Colonic mucosa (tissue), 4 donors: ENCODE results near the gene TMEM120A. TPM values are rescaled to one million over a fixed set of nuclear protein-coding genes. Genes with fewer than 3 reads are reported as not detected.
"Not testable (repeated sequence)": the region's sequence is repeated elsewhere in the genome, so short reads cannot be mapped to it uniquely, and the experiment has no call there.

Source experiments
- DNase-seq: peaks from one replicate; pipeline ENCODE4 v3.0.0-alpha.2; 2020
- H3K27ac ChIP-seq: fragments of 200-600 bp; one replicate; pipeline ENCODE4 v1.8.0; 2021
- H3K27me3 ChIP-seq: fragments of 200-600 bp; one replicate; pipeline ENCODE4 v1.8.0; 2021
- H3K36me3 ChIP-seq: fragments of 200-600 bp; one replicate; pipeline ENCODE4 v1.8.0; 2021
- H3K4me1 ChIP-seq: fragments of 200-600 bp; one replicate; pipeline ENCODE4 v1.8.0; 2021; ENCODE audit warnings: mild to moderate bottlenecking
- H3K4me3 ChIP-seq: fragments of 200-600 bp; one replicate; pipeline ENCODE4 v1.8.0; 2021
- H3K9ac ChIP-seq, 2 donors: one replicate each; pipeline ENCODE4 v1.7.0; 2013; ENCODE audit warnings: control low read depth in 2 of 2, low read depth in 2 of 2, low read length in 2 of 2
- H3K9me3 ChIP-seq: fragments of 200-600 bp; one replicate; pipeline ENCODE4 v1.8.0; 2021
- CTCF ChIP-seq: fragments of 200-600 bp; IDR thresholded peaks from one replicate; pipeline ENCODE4 v1.8.0; 2022; ENCODE audit warnings: antibody characterized with exemption, mild to moderate bottlenecking
- intact Hi-C: fragments of 100-400 bp; cut with DNase I; formaldehyde crosslinking; loops from one replicate; pipeline ENCODE4 v1.14.1; 2022
- total RNA-seq, 2 donors: library from RNA; stranded (reverse); fragmentation: NEBNext Ultra II Directional in 1 of 2; extraction: Animal tissue kit (Norgen Biotek cat#: 25700) in 1 of 2; gene quantifications; one replicate each; pipeline ENCODE4 v1.2.1, GENCODE V29; 2021
- donor health status: healthy.
- donor health status: DM: no; HTN: no; CAD: no.
- donor health status: DM: no; HTN: no; CAD: no.

The TMEM120A gene
- total RNA-seq, 2 donors from 2014 or later: 56.3 to 94.1 TPM

- no peak overlapping the region for H3K4me3 ChIP-seq
- H3K36me3 ChIP-seq: no peaks in the 10 kb centered on the region
- no peak overlapping the region for H3K9ac ChIP-seq
- no peak overlapping the region for H3K27ac ChIP-seq
- no peaks in the 10 kb centered on the region for H3K9me3 ChIP-seq
- H3K27me3 ChIP-seq: no peaks in the 10 kb centered on the region
- TF ChIP-seq CTCF: no peak
- intact Hi-C loops: no loop called here
- DNase-seq: no peak
- H3K4me1 ChIP-seq: no peaks in the 10 kb centered on the region
Observed at GRCh38 chr7:76022026-76022780, 27.8 kb upstream of the TMEM120A start.

- Histone ChIP-seq H3K27ac (no peak overlapping the region), H3K4me3 (no peak overlapping the region), H3K36me3 (no peaks in the 10 kb centered on the region), H3K9me3 (no peaks in the 10 kb centered on the region), H3K9ac (no peak overlapping the region), H3K27me3 (no peaks in the 10 kb centered on the region), H3K4me1 (no peaks in the 10 kb centered on the region)
- intact Hi-C loops: loop anchor here (1.0 kb wide), 1 partner anchor 154 kb away; no protein-coding TSS in a partner anchor
- peak; percentile 79 for DNase-seq
- peak; percentile 92 for TF ChIP-seq CTCF
Observed at GRCh38 chr7:76020031-76020714, 25.8 kb upstream of the TMEM120A start.

DNA sequence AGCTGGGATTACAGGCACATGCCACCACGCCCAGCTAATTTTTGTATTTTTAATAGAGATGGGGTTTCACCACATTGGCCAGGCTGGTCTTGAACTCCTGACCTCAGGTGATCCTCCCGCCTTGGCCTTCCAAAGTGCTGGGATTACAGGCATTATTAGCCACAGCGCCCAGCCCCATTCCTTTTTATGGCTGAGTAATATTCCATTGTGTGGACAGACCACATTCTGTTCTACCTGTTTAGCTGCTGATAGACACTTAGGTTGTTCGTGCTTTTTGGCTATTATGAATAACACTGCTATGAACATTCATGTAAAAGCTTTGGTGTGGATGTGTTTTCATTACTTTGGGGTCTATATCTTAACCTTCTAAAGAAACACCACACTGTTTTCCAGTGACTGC is 24.1 kb upstream of the TMEM120A start:
- H3K9ac ChIP-seq, H3K4me3 ChIP-seq, H3K9me3 ChIP-seq, DNase-seq, H3K27ac ChIP-seq, H3K4me1 ChIP-seq, H3K27me3 ChIP-seq, intact Hi-C loops, H3K36me3 ChIP-seq: not testable (repeated sequence)

- intact Hi-C loops: no loop called here
- H3K9ac ChIP-seq: no peak overlapping the region
- H3K36me3 ChIP-seq: no peaks in the 10 kb centered on the region
- H3K27me3 ChIP-seq: no peaks in the 10 kb centered on the region
- DNase-seq: no peak
- no peaks in the 10 kb centered on the region for H3K9me3 ChIP-seq
- no peak for TF ChIP-seq CTCF
- H3K4me1 ChIP-seq: no peaks in the 10 kb centered on the region
- no peak overlapping the region for H3K27ac ChIP-seq
- H3K4me3 ChIP-seq: no peak overlapping the region
Observed at GRCh38 chr7:76016191-76016947, 22.0 kb upstream of the TMEM120A start.

- Histone ChIP-seq H3K9ac (no peak overlapping the region), H3K9me3 (no peaks in the 10 kb centered on the region)
Observed at GRCh38 chr7:76011442-76011861, 17.1 kb upstream of the TMEM120A start.

More at GRCh38 chr7:76011442-76011861, 17.1 kb upstream of the TMEM120A start:
- H3K36me3 ChIP-seq: no peaks in the 10 kb centered on the region
- no peak overlapping the region for H3K4me3 ChIP-seq
- no peak for TF ChIP-seq CTCF
- no peaks in the 10 kb centered on the region for H3K4me1 ChIP-seq
- no peak for DNase-seq
- intact Hi-C loops: no loop called here
- H3K27ac ChIP-seq: no peak overlapping the region
- no peaks in the 10 kb centered on the region for H3K27me3 ChIP-seq
